ENCODE measurements around the gene TPCN2. TPM values are rescaled to one million over a fixed set of nuclear protein-coding genes. Genes with fewer than 3 reads are reported as not detected.

Gene TPCN2
- total RNA-seq, 4 donors from 2014 or later: 18.7 to 34.5 (median 24.7) TPM

DNA sequence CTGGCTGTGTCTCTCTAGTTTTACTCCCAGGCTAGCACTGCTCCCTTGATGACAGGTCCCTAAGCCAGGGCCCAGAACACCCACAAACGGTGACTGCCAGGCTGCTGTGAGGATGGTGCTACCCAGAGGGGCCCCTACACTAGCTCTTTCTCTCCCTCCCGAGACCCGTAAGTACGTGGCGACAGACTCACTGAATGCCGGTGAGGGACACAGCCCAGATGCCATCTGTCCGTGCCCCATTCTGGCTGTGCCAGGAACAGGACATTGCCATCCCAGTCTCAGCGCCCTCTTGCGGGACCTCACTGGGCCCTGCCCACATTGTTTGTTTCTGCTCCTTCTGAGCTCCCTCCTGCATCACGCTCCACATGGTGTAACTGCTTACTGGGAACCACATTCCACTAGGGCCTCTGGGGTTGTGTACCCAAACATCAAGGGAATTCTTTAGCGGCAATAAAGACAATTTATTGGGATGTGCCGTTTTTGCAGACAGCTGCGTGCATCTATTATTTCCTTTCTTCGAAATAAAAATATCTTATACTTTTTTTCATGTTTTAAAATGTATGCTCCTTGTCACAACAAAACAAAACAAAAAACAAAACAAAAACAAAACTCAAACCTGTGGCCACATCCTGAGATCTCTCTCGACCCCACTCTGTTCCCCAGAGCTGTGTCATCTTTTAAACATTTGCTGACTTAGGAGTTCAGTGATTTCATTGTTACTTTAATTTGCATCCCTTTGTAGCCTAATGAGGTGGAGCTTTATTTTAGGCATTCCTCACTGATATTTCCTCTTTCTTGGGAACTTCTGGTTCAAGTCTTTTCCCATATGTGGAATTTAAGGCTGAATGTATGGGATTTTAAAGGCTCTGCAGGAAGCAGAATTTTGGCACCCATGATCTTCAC, 4.4 kb upstream of the TPCN2 start:
- Histone ChIP-seq H3K36me3 (no peaks in the 10 kb centered on the region), H3K27ac (replicated peaks in 1 of 4) (peak overlapping the region; percentile 35 to 67 (median 60)), H3K27me3 (no peaks in the 10 kb centered on the region), H3K9me3 (no peaks in the 10 kb centered on the region), H3K4me1 (peaks cover 11 to 29% (median 23%) of the 10 kb centered on the region in 4 donors), H3K4me3 (no peak overlapping the region)
- TF ChIP-seq EP300 (IDR thresholded peaks at IDR 0.05) (no peak), POLR2AphosphoS5 (IDR thresholded peaks at IDR 0.05) (peak; percentile 66), POLR2A (IDR thresholded peaks at IDR 0.05; ENCODE audit: low read depth) (no peak)
- TF ChIP-seq, protein P1, sequence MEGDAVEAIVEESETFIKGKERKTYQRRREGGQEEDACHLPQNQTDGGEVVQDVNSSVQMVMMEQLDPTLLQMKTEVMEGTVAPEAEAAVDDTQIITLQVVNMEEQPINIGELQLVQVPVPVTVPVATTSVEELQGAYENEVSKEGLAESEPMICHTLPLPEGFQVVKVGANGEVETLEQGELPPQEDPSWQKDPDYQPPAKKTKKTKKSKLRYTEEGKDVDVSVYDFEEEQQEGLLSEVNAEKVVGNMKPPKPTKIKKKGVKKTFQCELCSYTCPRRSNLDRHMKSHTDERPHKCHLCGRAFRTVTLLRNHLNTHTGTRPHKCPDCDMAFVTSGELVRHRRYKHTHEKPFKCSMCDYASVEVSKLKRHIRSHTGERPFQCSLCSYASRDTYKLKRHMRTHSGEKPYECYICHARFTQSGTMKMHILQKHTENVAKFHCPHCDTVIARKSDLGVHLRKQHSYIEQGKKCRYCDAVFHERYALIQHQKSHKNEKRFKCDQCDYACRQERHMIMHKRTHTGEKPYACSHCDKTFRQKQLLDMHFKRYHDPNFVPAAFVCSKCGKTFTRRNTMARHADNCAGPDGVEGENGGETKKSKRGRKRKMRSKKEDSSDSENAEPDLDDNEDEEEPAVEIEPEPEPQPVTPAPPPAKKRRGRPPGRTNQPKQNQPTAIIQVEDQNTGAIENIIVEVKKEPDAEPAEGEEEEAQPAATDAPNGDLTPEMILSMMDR (IDR thresholded peaks at IDR 0.05): peak; percentile 37 to 61 (median 51)
- no peak for DNase-seq (ENCODE audit: extremely low spot score)
- 47% methylated on average over 14 of the region's 15 CpGs for WGBS
- intact Hi-C loops (cut with DNase I): no loop called here

DNA sequence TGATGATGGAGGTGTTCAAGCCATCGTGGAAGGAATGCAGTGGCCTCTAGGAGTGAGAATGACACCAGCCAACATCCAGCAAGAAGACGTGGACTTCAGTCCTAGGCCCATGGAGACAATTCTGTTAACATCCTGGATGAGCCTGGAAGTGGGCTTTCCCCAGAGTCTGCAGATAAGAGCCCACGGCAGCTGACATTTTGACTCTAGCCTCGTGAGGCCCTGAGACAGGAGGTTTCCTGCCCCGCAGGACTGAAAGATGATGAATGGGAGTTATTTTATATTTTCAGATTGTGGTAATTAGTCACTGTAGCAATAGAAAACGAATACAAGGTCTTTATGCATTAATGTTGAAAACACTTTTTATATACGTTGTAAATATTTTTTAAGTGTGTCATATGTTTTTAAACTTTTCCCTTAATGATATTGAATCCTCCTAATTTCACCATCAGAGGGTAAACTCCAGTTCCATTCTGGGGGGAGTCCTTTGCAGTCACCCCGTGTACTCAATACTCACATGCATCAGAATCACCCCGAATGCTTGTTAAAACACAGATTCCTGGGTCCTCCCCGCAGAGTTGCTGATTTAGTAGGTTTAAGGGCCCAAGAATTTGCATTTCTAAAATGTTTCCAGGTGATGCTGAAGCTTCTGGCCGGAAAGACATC, 570 bp upstream of the TPCN2 start:
- H3K4me1 ChIP-seq: peaks cover 42 to 61% (median 56%) of the 10 kb centered on the region in 4 donors
- no peak for DNase-seq (ENCODE audit: extremely low spot score)
- H3K27me3 ChIP-seq: no peaks in the 10 kb centered on the region
- H3K4me3 ChIP-seq: peak overlapping the region; percentile 82 to 99 (median 88)
- H3K9me3 ChIP-seq: no peaks in the 10 kb centered on the region
- intact Hi-C loops (cut with DNase I): loop anchor here (2.0 kb wide), 1 partner anchor 35 kb away; the partner anchor contains the start of gene MRGPRF
- WGBS: 36% methylated on average over 11 of the region's 11 CpGs
- H3K36me3 ChIP-seq: no peaks in the 10 kb centered on the region
- TF ChIP-seq EP300 (IDR thresholded peaks at IDR 0.05): no peak
- peak overlapping the region; percentile 98 to 100 (median 98) for H3K27ac ChIP-seq (replicated peaks in 1 of 4)

DNA sequence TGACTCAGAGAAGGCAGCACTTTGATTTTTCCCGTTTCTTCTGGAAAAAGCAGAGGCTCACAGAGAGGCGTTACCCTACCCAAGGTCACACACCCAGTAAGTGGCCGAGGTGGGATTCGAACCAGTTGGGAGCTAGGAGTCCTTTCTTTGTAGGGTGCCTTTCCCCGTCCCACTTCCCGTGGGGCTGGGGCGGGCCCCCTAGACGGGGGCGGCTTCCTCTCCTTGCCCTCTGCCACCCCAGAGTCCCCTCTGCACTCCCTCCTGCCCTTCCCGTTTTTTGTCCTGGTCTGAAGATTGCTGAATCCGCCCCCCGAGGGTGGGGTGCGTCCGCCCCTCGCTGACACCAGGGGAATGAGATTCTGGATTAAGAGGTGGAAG, 747 bp downstream of the TPCN2 start:
- H3K27me3 ChIP-seq: no peaks in the 10 kb centered on the region
- 6% methylated on average over 15 of the region's 15 CpGs for WGBS
- intact Hi-C loops (cut with DNase I): loop anchor here (2.0 kb wide), 1 partner anchor 37 kb away; the partner anchor contains the start of gene MRGPRF
- H3K9me3 ChIP-seq: no peaks in the 10 kb centered on the region
- H3K36me3 ChIP-seq: peaks cover 2 to 10% (median 6%) of the 10 kb centered on the region in 4 donors
- peaks cover 49 to 64% (median 61%) of the 10 kb centered on the region in 4 donors for H3K4me1 ChIP-seq
- peak overlapping the region; percentile 82 to 99 (median 88) for H3K4me3 ChIP-seq
- peak overlapping the region; percentile 98 to 100 (median 98) for H3K27ac ChIP-seq (replicated peaks in 1 of 4)
- TF ChIP-seq, protein P1 (IDR thresholded peaks at IDR 0.05): no peak
- TF ChIP-seq POLR2A (IDR thresholded peaks at IDR 0.05; ENCODE audit: low read depth): no peak
- no peak for TF ChIP-seq POLR2AphosphoS5 (IDR thresholded peaks at IDR 0.05)
- TF ChIP-seq EP300 (IDR thresholded peaks at IDR 0.05): no peak
- DNase-seq (ENCODE audit: extremely low spot score): no peak

DNA sequence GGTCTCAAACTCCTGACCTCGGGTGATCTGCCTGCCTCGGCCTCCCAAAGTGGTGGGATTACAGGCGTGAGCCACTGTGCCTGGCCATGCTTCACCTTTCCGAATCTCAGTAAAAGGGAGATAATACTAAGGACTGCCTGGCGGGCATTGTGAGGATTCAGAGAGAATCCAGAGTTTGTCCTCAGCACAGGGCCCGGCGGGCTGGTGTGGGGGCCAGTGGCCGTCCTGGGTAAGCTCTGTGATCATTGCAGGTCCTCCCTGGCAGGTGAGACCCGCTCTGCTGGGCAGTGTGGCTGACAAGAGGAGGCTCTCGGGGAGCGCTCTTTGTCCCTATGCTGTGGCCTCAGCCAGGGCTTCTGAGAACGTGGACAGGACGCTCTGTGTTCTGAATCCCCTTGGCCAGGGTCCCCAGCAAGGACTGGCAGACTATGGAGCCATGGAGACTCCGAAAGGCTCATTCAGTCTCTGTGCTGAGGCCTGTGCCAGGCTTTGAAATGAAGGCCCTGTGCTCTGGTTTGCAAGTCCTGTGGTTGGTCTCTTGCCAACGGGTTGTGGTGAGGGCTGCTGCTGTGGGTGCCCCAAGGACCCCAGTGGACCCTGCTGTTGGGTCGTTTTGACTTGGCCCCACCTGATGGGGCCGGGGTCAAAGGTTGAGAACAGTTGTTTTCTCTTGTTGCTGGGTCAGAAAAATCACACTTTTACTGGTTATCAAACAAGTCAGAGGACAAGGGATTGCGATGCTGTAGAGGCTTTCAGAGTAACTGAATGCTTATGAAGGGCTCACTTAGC, 2.1 kb downstream of the TPCN2 start:
- no peak for TF ChIP-seq POLR2A (IDR thresholded peaks at IDR 0.05; ENCODE audit: low read depth)
- TF ChIP-seq POLR2AphosphoS5 (IDR thresholded peaks at IDR 0.05): no peak
- Histone ChIP-seq H3K36me3 (peaks cover 10 to 23% (median 17%) of the 10 kb centered on the region in 4 donors), H3K9me3 (no peaks in the 10 kb centered on the region), H3K27ac (replicated peaks in 1 of 4) (peak overlapping the region; percentile 98 to 100 (median 98)), H3K4me3 (peak overlapping the region; percentile 82 to 99 (median 88)), H3K4me1 (peaks cover 53 to 75% (median 72%) of the 10 kb centered on the region in 4 donors), H3K27me3 (no peaks in the 10 kb centered on the region)
- 70% methylated on average over 15 of the region's 18 CpGs for WGBS
- intact Hi-C loops (cut with DNase I): no loop called here
- DNase-seq (ENCODE audit: extremely low spot score): no peak

All from esophagus muscularis mucosa (tissue), 4 donors.